ENCODE measurements around the gene CCDC102B.
"Not testable (repeated sequence)": the region's sequence is repeated elsewhere in the genome, so short reads cannot be mapped to it uniquely, and the experiment has no call there.

Gene CCDC102B

GRCh38 chr18:68830256-68831045 is 32.6 kb downstream of the CCDC102B start:
- no peak for DNase-seq

- DNase-seq: no peak
Observed at GRCh38 chr18:68833756-68834155, 35.9 kb downstream of the CCDC102B start.

GRCh38 chr18:68837665-68838451 is 40.0 kb downstream of the CCDC102B start:
- no peak for DNase-seq

- no peak for DNase-seq
Observed at GRCh38 chr18:68839701-68840100, 41.8 kb downstream of the CCDC102B start.

GRCh38 chr18:68840554-68841263 is 42.8 kb downstream of the CCDC102B start:
- DNase-seq: no peak

- no peak for DNase-seq
Observed at GRCh38 chr18:68841301-68841700, 43.4 kb downstream of the CCDC102B start.

GRCh38 chr18:68842951-68843350 is 45.1 kb downstream of the CCDC102B start:
- DNase-seq: no peak

- no peak for DNase-seq
Observed at GRCh38 chr18:68843473-68844089, 45.7 kb downstream of the CCDC102B start.

GRCh38 chr18:68847219-68847837 is 49.4 kb downstream of the CCDC102B start:
- no peak for DNase-seq

- no peak for DNase-seq
Observed at GRCh38 chr18:68848242-68848641, 50.4 kb downstream of the CCDC102B start.

GRCh38 chr18:68854786-68855391 is 57.0 kb downstream of the CCDC102B start:
- no peak for DNase-seq

GRCh38 chr18:68855491-68855890 is 57.6 kb downstream of the CCDC102B start:
- no peak for DNase-seq

GRCh38 chr18:68861365-68861764 is 63.5 kb downstream of the CCDC102B start:
- no peak for DNase-seq

GRCh38 chr18:68865021-68865420 is 67.1 kb downstream of the CCDC102B start:
- no peak for DNase-seq

GRCh38 chr18:68865503-68865902 is 67.6 kb downstream of the CCDC102B start:
- DNase-seq: no peak

GRCh38 chr18:68873003-68873402 is 75.1 kb downstream of the CCDC102B start:
- DNase-seq: no peak

- DNase-seq: no peak
Observed at GRCh38 chr18:68874361-68874760, 76.5 kb downstream of the CCDC102B start.

GRCh38 chr18:68879947-68880346 is 82.1 kb downstream of the CCDC102B start:
- DNase-seq: not testable (repeated sequence)

GRCh38 chr18:68887410-68887809 is 89.5 kb downstream of the CCDC102B start:
- DNase-seq: no peak

- DNase-seq: no peak
Observed at GRCh38 chr18:68893354-68893753, 95.5 kb downstream of the CCDC102B start.

GRCh38 chr18:68897286-68897685 is 99.4 kb downstream of the CCDC102B start:
- DNase-seq: no peak

GRCh38 chr18:68909579-68909978 is 111.7 kb downstream of the CCDC102B start:
- DNase-seq: no peak
